WTC11 (cell line): ENCODE measurements around the gene GOLT1A. TPM values are rescaled to one million over a fixed set of nuclear protein-coding genes. Genes with fewer than 3 reads are reported as not detected.

ENCODE experiments used
- ATAC-seq: fragments of 200-7000 bp; cut with Tn5 transposase; 2 replicates; pipeline ENCODE4 v1.10.0; 2021; ENCODE audit warnings: mild to moderate bottlenecking, moderate library complexity
- CTCF ChIA-PET: fragments of 300-600 bp; sonication (Branson Sonifier 250); formaldehyde crosslinking; loops from one replicate; lab custom pipeline; 2021; ENCODE audit warnings: antibody characterized with exemption; lab: Charles Lee
- POLR2A ChIA-PET: fragments of 350-600 bp; sonication (Branson Sonifier 250); formaldehyde crosslinking; loops from one replicate; lab custom pipeline; 2021; ENCODE audit warnings: antibody characterized with exemption; lab: Charles Lee
- DNase-seq: peaks from one replicate; pipeline ENCODE4 v3.0.0; 2021; ENCODE audit warnings: low spot score
- H3K27ac Mint-ChIP-seq: 2 replicates; pipeline ENCODE4 v1.8.0; 2021; ENCODE audit warnings: mixed read lengths
- H3K27me3 Mint-ChIP-seq: 2 replicates; pipeline ENCODE4 v1.8.0; 2021; ENCODE audit warnings: low read depth, mild to moderate bottlenecking, moderate library complexity, mixed read lengths
- H3K36me3 Mint-ChIP-seq: 2 replicates; pipeline ENCODE4 v1.8.0; 2021; ENCODE audit warnings: mixed read lengths
- H3K4me1 Mint-ChIP-seq: 2 replicates; pipeline ENCODE4 v1.8.0; 2022; ENCODE audit warnings: mixed read lengths
- H3K4me3 Mint-ChIP-seq: 2 replicates; pipeline ENCODE4 v1.8.0; 2021; ENCODE audit warnings: mild to moderate bottlenecking, moderate library complexity, mixed read lengths
- H3K9me3 Mint-ChIP-seq: 2 replicates; pipeline ENCODE4 v1.8.0; 2021; ENCODE audit warnings: mixed read lengths
- AFF4 ChIP-seq: sonication (generic); formaldehyde crosslinking; IDR thresholded peaks from 2 replicates; pipeline ENCODE4 v1.8.1; 2023; ENCODE audit warnings: mild to moderate bottlenecking, missing genetic modification reagents, borderline replicate concordance
- ARID4B ChIP-seq: sonication (generic); formaldehyde crosslinking; IDR thresholded peaks from 2 replicates; pipeline ENCODE4 v1.8.0; 2023; ENCODE audit warnings: missing genetic modification reagents, mild to moderate bottlenecking, borderline replicate concordance
- CBFB ChIP-seq: sonication (generic); formaldehyde crosslinking; IDR thresholded peaks from 2 replicates; pipeline ENCODE4 v1.8.1; 2022; ENCODE audit warnings: mild to moderate bottlenecking, low read depth, missing genetic modification reagents
- CDX4 ChIP-seq: fragments of 250-450 bp; sonication (Bioruptor Pico); IDR thresholded peaks from 2 replicates; pipeline ENCODE4 v1.9.0; 2021; ENCODE audit warnings: moderate library complexity, mild to moderate bottlenecking, inconsistent platforms, borderline replicate concordance
- E2F4 ChIP-seq: sonication (generic); formaldehyde crosslinking; IDR thresholded peaks from 2 replicates; pipeline ENCODE4 v1.8.1; 2022; ENCODE audit warnings: low read depth, mild to moderate bottlenecking, moderate library complexity, missing genetic modification reagents, borderline replicate concordance
- ETV6 ChIP-seq: sonication (generic); formaldehyde crosslinking; IDR thresholded peaks from 2 replicates; pipeline ENCODE4 v1.8.1; 2022; ENCODE audit warnings: mild to moderate bottlenecking, missing genetic modification reagents
- FOXK1 ChIP-seq: sonication (generic); formaldehyde crosslinking; IDR thresholded peaks from 2 replicates; pipeline ENCODE4 v1.8.0; 2022; ENCODE audit warnings: mild to moderate bottlenecking, moderate library complexity, missing genetic modification reagents
- IRF1 ChIP-seq: sonication (generic); formaldehyde crosslinking; IDR thresholded peaks from 2 replicates; pipeline ENCODE4 v1.8.0; 2023; ENCODE audit warnings: missing genetic modification reagents
- PREB ChIP-seq: sonication (generic); formaldehyde crosslinking; IDR thresholded peaks from 2 replicates; pipeline ENCODE4 v1.8.1; 2022; ENCODE audit warnings: mild to moderate bottlenecking, missing genetic modification reagents, moderate library complexity, borderline replicate concordance
- TP53 ChIP-seq: sonication (generic); formaldehyde crosslinking; IDR thresholded peaks from 2 replicates; pipeline ENCODE4 v1.8.1; 2023; ENCODE audit warnings: mild to moderate bottlenecking, missing genetic modification reagents
- ZNF232 ChIP-seq: sonication (generic); formaldehyde crosslinking; IDR thresholded peaks from 2 replicates; pipeline ENCODE4 v1.8.0; 2022; ENCODE audit warnings: mild to moderate bottlenecking, missing genetic modification reagents
- ZNF317 ChIP-seq: sonication (generic); formaldehyde crosslinking; IDR thresholded peaks from 2 replicates; pipeline ENCODE4 v1.8.1; 2023; ENCODE audit warnings: low read depth, mild to moderate bottlenecking, moderate library complexity, missing genetic modification reagents, borderline replicate concordance
- ZNF423 ChIP-seq: fragments of 250-450 bp; sonication (Bioruptor Pico); IDR thresholded peaks from 2 replicates; pipeline ENCODE4 v2.1.2; 2022; ENCODE audit warnings: mild to moderate bottlenecking, moderate library complexity
- total RNA-seq: library from RNA; stranded (reverse); gene quantifications from 3 replicates; pipeline ENCODE4 v1.2.3, GENCODE V29; 2021

GOLT1A gene
- total RNA-seq, 1 experiment from 2014 or later, result 6.5 TPM

- DNase-seq (no peak), ATAC-seq (no peak)
- CTCF ChIA-PET, result interaction anchor here (1.4 to 6.0 kb wide), 4 partner anchors 11 to 38 kb away, joined by 4 to 159 read pairs (median 5); partner anchors contain the start of genes GOLT1A and REN
- TF ChIP-seq TP53 (CRISPR knock-in tag) (no peak), IRF1 (no peak)
- Mint-ChIP-seq H3K9me3 (no peaks in the 10 kb centered on the region), H3K4me1 (peaks cover 7% of the 10 kb centered on the region), H3K27me3 (no peaks in the 10 kb centered on the region; the same call in 1 of the 2 replicates), H3K27ac (no peak overlapping the region), H3K36me3 (no peaks in the 10 kb centered on the region), H3K4me3 (no peak overlapping the region)
- POLR2A ChIA-PET, result no interaction called here
These were observed 10.5 kb downstream of the GOLT1A start for GRCh38 chr1:204203206-204203767.

GRCh38 chr1:204202481-204202880 is 11.3 kb downstream of the GOLT1A start:
- Mint-ChIP-seq H3K27me3 (no peaks in the 10 kb centered on the region; the same call in 1 of the 2 replicates), H3K4me3 (no peak overlapping the region), H3K36me3 (no peaks in the 10 kb centered on the region), H3K27ac (no peak overlapping the region), H3K9me3 (no peaks in the 10 kb centered on the region), H3K4me1 (peaks cover 8% of the 10 kb centered on the region)
- CTCF ChIA-PET, result interaction anchor here (1.4 to 6.0 kb wide), 2 partner anchors 12 to 37 kb away, joined by 5 to 159 read pairs; partner anchors contain the start of genes GOLT1A and REN
- no peak for ATAC-seq
- TF ChIP-seq PREB (CRISPR knock-in tag) (no peak), ZNF317 (CRISPR knock-in tag) (no peak), ARID4B (CRISPR knock-in tag) (no peak), ZNF232 (CRISPR knock-in tag) (no peak), AFF4 (CRISPR knock-in tag) (no peak), E2F4 (CRISPR knock-in tag) (no peak), TP53 (CRISPR knock-in tag) (no peak), ZNF423 (CRISPR knock-in tag) (no peak), FOXK1 (CRISPR knock-in tag) (no peak), ETV6 (no peak), CDX4 (CRISPR knock-in tag) (no peak), CBFB (no peak)
- POLR2A ChIA-PET, result no interaction called here
- DNase-seq, result no peak
